Activated T-helper 17 cell treated with anti-CD3 and anti-CD28 coated beads, Interleukin-2, amount 50 U/mL, for 72 hours (primary cell): Measurements from ENCODE around the gene SIRPB1. TPM values are rescaled to one million over a fixed set of nuclear protein-coding genes. Genes with fewer than 3 reads are reported as not detected.
"Not testable (repeated sequence)": the region's sequence is repeated elsewhere in the genome, so short reads cannot be mapped to it uniquely, and the experiment has no call there.

ENCODE experiments used
- ATAC-seq: fragments of 150-1000 bp; cut with Tn5 transposase; replicated peaks from 2 replicates; pipeline ENCODE4 v1.10.0; 2021; ENCODE audit warnings: mild to moderate bottlenecking, moderate library complexity
- H3K27ac Mint-ChIP-seq: one replicate; pipeline ENCODE4 v1.8.0; 2022; ENCODE audit warnings: mixed read lengths
- H3K27me3 Mint-ChIP-seq: one replicate; pipeline ENCODE4 v1.8.0; 2022; ENCODE audit warnings: mixed read lengths
- H3K36me3 Mint-ChIP-seq: one replicate; pipeline ENCODE4 v1.8.0; 2022; ENCODE audit warnings: low read depth, mild to moderate bottlenecking, mixed read lengths
- H3K4me1 Mint-ChIP-seq: one replicate; pipeline ENCODE4 v1.8.0; 2022; ENCODE audit warnings: mixed read lengths
- H3K4me3 Mint-ChIP-seq: one replicate; pipeline ENCODE4 v1.8.0; 2022; ENCODE audit warnings: mild to moderate bottlenecking, mixed read lengths
- H3K9me3 Mint-ChIP-seq: one replicate; pipeline ENCODE4 v1.8.0; 2022; ENCODE audit warnings: mixed read lengths
- total RNA-seq, 2 donors: library from RNA; stranded (reverse); gene quantifications; one replicate each; pipeline ENCODE4 v1.2.3, GENCODE V29; 2022

SIRPB1 gene
- total RNA-seq, 2 donors from 2014 or later, result 0.24 to 1.1 TPM

GRCh38 chr20:1651268-1652058 is 31.7 kb upstream of the SIRPB1 start:
- Mint-ChIP-seq H3K4me3 (peak overlapping the region; percentile 24), H3K4me1 (peaks cover 52% of the 10 kb centered on the region), H3K27ac (no peak overlapping the region), H3K36me3 (peaks cover 61% of the 10 kb centered on the region), H3K27me3 (no peaks in the 10 kb centered on the region), H3K9me3 (no peaks in the 10 kb centered on the region)
- no peak for ATAC-seq

- H3K4me3 Mint-ChIP-seq, result no peak overlapping the region
- no peaks in the 10 kb centered on the region for H3K9me3 Mint-ChIP-seq
Measured at GRCh38 chr20:1648101-1648500, 28.3 kb upstream of the SIRPB1 start.

DNA sequence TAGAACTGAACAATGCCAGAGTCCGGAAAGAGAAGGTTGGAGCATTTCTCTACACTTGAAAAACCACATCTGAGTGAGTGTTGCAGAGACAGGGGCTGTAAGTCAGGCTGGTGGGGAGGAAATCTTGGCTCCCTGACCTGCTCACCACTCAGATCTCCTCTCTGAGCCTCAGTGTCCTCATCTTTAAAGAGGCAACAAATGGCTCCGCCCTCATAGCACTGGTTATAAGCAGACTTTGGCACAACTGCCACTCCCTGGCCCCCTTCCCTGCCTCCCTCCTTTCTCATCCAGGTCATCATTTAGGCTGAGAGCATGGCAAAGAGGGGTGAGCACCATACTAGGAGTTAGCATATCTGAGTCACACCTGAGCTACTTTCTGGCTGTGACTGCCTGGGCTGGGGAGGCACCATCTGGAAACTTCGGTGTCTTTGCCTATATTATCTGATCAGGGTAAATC is 27.2 kb upstream of the SIRPB1 start:
- ATAC-seq, result peak; percentile 80
- H3K9me3 Mint-ChIP-seq, result no peaks in the 10 kb centered on the region
- no peak overlapping the region for H3K27ac Mint-ChIP-seq
- H3K36me3 Mint-ChIP-seq, result peaks cover 29% of the 10 kb centered on the region
- peak overlapping the region; percentile 2 for H3K4me3 Mint-ChIP-seq
- no peaks in the 10 kb centered on the region for H3K27me3 Mint-ChIP-seq
- peaks cover 20% of the 10 kb centered on the region for H3K4me1 Mint-ChIP-seq

More at GRCh38 chr20:1648101-1648500, 28.3 kb upstream of the SIRPB1 start:
- H3K4me1 Mint-ChIP-seq, result peaks cover 26% of the 10 kb centered on the region
- peaks cover 34% of the 10 kb centered on the region for H3K36me3 Mint-ChIP-seq
- H3K27ac Mint-ChIP-seq, result no peak overlapping the region
- ATAC-seq, result peak; percentile 80
- H3K27me3 Mint-ChIP-seq, result no peaks in the 10 kb centered on the region

DNA sequence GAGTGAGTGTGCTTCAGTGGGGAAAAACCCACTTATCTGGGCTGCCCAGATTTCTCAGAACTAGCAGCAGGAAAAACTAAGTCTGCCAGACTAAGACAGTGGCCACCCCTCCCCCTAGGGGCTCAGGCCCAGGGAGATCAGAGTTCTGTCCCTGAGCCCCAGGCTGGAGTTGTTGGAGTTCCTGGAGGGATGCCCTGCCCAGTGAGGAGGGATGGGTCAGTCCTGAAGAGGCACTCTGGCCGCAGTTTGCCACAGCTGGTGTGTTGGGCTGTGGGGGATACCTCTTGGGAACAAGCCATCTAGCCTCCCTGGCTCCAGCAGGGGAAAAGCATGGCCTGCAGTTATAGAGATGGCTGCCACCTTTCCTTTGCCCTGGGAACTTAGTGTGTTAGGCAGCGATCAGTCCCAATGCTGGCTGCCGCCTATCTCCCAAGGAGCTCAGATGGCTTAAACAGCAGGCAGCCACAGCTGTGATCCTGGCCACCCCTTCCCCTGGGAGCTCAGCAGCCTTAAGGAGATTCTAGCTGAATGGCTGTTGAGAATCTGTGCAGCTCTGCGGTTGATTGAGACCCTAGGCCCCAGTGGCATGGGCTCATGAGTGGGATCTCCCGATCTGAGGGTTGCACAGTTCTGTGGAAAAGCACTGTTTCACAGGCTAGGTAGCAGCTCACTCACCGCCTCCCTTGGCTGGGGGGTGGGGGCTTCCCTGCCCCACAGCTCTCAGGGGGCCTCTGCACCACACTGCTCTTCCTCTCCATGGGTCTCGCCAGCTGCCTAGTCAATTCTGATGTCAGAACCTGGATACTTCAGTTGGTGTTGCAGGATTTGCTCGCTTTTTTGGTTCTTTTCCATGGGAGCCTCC is 24.5 kb upstream of the SIRPB1 start:
- Mint-ChIP-seq H3K27me3 (no peaks in the 10 kb centered on the region), H3K27ac (no peak overlapping the region), H3K4me1 (peaks cover 14% of the 10 kb centered on the region), H3K36me3 (peaks cover 28% of the 10 kb centered on the region), H3K4me3 (no peak overlapping the region), H3K9me3 (no peaks in the 10 kb centered on the region)
- no peak for ATAC-seq

DNA sequence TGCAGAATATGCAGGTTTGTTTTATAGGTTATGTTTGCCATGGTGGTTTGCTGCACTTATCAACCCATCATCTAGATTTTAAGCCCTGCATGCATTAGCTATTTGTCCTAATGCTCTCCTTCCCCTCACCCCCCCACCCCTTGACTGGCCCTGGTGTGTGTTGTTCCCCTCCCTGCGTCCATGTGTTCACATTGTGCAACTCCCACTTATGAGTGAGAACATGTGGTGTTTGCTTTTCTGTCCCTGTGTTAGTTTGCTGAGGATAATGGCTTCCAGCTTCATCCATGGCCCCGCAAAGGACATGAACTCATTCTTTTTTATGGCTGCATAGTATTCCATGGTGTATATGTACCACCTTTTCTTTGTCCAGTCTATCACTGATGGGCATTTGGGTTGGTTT is 18.8 kb upstream of the SIRPB1 start:
- not testable (repeated sequence) for H3K27me3 Mint-ChIP-seq, ATAC-seq, H3K27ac Mint-ChIP-seq, H3K9me3 Mint-ChIP-seq, H3K4me3 Mint-ChIP-seq
- Mint-ChIP-seq H3K36me3 (peaks cover 36% of the 10 kb centered on the region), H3K4me1 (peaks cover 11% of the 10 kb centered on the region)

- peaks cover 40% of the 10 kb centered on the region for H3K36me3 Mint-ChIP-seq
- no peaks in the 10 kb centered on the region for H3K27me3 Mint-ChIP-seq
- no peaks in the 10 kb centered on the region for H3K9me3 Mint-ChIP-seq
- H3K4me3 Mint-ChIP-seq, result no peak overlapping the region
- no peak for ATAC-seq
- no peak overlapping the region for H3K27ac Mint-ChIP-seq
- H3K4me1 Mint-ChIP-seq, result peaks cover 16% of the 10 kb centered on the region
Measured at GRCh38 chr20:1637755-1638154, 17.9 kb upstream of the SIRPB1 start.

DNA sequence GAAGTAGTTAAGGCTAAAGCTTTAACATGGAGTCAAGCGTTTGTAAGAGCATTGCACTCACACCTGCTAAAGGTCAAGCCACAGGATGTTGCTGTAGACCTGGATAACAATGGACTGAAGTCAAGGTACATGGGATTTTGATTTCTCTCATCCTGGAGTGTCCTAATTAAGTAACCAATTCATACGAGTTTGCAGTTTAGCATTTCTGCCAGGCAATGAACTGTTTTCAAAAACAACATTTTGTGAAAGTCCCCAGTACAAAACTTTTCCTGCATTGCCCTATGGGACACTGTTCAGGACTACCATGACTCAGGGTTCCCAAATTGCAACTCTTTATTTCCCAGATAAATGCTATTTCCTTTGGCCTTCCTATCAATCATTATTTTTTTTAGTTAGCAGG is 17.4 kb upstream of the SIRPB1 start:
- no peak overlapping the region for H3K4me3 Mint-ChIP-seq
- no peaks in the 10 kb centered on the region for H3K27me3 Mint-ChIP-seq
- H3K27ac Mint-ChIP-seq, result no peak overlapping the region
- peaks cover 21% of the 10 kb centered on the region for H3K4me1 Mint-ChIP-seq
- ATAC-seq, result no peak
- H3K36me3 Mint-ChIP-seq, result peaks cover 43% of the 10 kb centered on the region
- H3K9me3 Mint-ChIP-seq, result no peaks in the 10 kb centered on the region

GRCh38 chr20:1636621-1637020 is 16.8 kb upstream of the SIRPB1 start:
- H3K27ac Mint-ChIP-seq, result no peak overlapping the region
- H3K27me3 Mint-ChIP-seq, result no peaks in the 10 kb centered on the region
- peaks cover 27% of the 10 kb centered on the region for H3K4me1 Mint-ChIP-seq
- no peaks in the 10 kb centered on the region for H3K9me3 Mint-ChIP-seq
- no peak for ATAC-seq
- H3K4me3 Mint-ChIP-seq, result no peak overlapping the region
- peaks cover 49% of the 10 kb centered on the region for H3K36me3 Mint-ChIP-seq

DNA sequence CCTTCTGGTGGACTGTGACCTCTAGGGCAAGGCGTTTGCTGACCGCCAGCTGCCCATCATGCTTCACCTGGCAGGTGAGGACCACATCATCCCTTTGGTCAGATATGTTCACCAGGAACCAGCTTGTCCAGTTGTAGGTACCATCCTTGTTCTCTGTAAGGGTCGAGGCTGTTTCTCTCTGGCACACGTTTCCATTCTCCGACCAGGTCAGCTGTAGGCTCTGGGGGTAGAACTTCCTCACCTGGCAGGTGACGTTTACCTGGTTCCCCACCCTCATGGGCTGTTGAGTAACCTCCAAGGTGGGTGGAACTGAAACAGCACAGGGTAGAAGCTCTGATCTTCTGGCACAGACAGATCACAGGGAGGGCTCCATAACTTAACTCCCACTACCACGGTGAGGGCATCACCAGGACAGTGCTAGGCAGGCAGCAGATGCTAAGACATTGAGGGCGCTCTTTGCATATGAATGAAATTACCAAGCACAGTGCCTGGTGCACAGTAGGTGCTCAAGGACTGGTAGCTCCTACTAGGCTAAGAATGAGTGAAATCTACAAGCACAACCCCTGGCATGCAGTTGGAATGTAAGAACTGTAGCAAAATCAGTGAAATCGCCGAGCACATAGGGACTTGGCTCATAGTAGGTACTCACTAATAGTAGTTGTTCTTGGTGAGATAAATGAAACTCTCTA is 15.6 kb upstream of the SIRPB1 start:
- ATAC-seq, result no peak
- H3K4me1 Mint-ChIP-seq, result peaks cover 24% of the 10 kb centered on the region
- no peak overlapping the region for H3K4me3 Mint-ChIP-seq
- peaks cover 59% of the 10 kb centered on the region for H3K36me3 Mint-ChIP-seq
- H3K27me3 Mint-ChIP-seq, result no peaks in the 10 kb centered on the region
- H3K9me3 Mint-ChIP-seq, result no peaks in the 10 kb centered on the region
- H3K27ac Mint-ChIP-seq, result no peak overlapping the region

DNA sequence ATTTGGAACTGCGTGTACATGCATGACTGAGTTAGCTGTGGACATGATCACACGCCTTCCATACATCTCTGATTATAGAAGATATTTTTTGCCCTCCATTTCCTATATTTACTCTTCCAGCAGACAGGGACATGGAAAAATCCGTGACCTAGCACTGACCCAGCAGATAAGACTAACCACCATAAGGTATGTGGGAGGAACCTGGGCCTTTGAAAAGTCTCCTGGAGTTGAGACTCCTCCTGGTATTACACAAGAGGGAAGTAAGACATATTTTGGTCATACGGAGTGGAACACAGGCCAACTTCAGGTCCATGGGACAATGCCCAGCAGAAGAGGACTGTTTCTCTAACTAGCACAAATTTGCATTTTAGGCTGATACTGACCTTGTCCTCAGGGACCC is 13.7 kb upstream of the SIRPB1 start:
- peaks cover 28% of the 10 kb centered on the region for H3K4me1 Mint-ChIP-seq
- peaks cover 78% of the 10 kb centered on the region for H3K36me3 Mint-ChIP-seq
- H3K27ac Mint-ChIP-seq, result no peak overlapping the region
- no peaks in the 10 kb centered on the region for H3K27me3 Mint-ChIP-seq
- no peaks in the 10 kb centered on the region for H3K9me3 Mint-ChIP-seq
- no peak for ATAC-seq
- H3K4me3 Mint-ChIP-seq, result no peak overlapping the region

GRCh38 chr20:1632178-1632577 is 12.4 kb upstream of the SIRPB1 start:
- Mint-ChIP-seq H3K27me3 (no peaks in the 10 kb centered on the region), H3K4me1 (peaks cover 39% of the 10 kb centered on the region), H3K36me3 (peaks cover 90% of the 10 kb centered on the region), H3K4me3 (peak overlapping the region; percentile 66), H3K9me3 (no peaks in the 10 kb centered on the region), H3K27ac (peak overlapping the region; percentile 66)
- peak; percentile 99 for ATAC-seq

DNA sequence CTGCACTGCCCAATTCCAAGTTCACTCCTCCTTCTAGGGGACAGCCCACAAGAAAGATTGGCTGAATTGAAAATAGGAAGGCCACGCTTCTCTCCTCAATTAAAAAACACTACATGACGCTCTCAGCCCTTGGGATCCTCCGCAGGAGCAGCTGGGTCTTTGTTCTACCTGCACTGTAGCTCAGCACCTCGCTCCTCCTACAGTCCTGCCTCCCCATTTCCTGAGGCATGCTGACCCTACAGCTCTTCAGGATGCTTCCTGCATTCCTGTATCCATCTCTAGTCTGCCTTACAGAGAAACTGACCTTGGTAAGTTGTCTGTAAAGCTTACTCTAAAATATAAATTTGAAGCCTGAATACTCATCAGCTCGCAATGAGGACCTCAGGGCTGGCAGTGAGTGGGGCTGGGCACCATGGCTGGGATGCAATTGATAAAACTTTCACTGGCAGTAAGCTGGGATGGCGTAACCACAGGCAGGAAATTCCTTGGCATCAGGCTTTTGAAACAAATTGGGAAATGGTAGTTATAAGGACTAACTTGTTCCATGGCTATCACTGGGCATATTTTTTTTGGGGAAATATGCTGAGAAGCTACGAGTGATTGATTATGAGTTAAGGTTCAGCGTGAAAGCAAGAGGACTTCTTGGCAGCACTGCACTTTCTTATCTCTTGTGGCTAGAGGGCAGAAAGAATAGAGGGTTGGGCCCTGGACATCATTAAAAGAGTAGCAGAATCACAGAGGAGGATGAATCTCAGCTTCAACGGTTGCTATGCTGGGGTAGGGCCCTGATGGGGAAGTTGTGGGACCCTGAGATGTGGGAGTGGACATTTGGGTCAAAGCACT is 11.7 kb upstream of the SIRPB1 start:
- ATAC-seq, result peak; percentile 17
- peaks cover 39% of the 10 kb centered on the region for H3K4me1 Mint-ChIP-seq

GRCh38 chr20:1630186-1630585 is 10.4 kb upstream of the SIRPB1 start:
- Mint-ChIP-seq H3K9me3 (no peaks in the 10 kb centered on the region), H3K27ac (no peak overlapping the region), H3K4me3 (no peak overlapping the region), H3K36me3 (peaks cover 71% of the 10 kb centered on the region), H3K27me3 (no peaks in the 10 kb centered on the region), H3K4me1 (peaks cover 53% of the 10 kb centered on the region)
- ATAC-seq, result no peak

More for the DNA sequence above, 11.7 kb upstream of the SIRPB1 start:
- H3K9me3 Mint-ChIP-seq, result no peaks in the 10 kb centered on the region
- H3K4me3 Mint-ChIP-seq, result peak overlapping the region; percentile 66
- peak overlapping the region; percentile 66 for H3K27ac Mint-ChIP-seq
- H3K36me3 Mint-ChIP-seq, result peaks cover 85% of the 10 kb centered on the region
- H3K27me3 Mint-ChIP-seq, result no peaks in the 10 kb centered on the region

DNA sequence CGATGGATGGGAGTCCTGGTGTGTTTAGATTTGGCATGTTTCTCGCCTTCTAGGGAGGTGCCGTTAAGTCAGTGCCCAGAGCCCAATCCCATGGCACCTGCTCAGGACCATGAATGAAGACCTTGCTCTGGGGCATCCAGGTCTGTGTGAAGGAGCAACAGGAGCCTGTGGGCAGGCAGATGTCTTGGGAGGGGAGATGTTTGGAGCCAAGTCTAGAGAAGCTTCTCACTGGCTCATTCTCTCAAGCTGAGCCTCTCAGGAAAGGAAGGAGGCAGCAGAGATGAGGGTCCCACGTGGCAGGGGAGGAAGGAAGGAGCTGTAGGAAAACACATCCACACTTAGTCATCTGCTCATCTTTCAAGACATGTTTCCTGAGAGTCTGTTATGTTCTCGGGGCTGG is 9.5 kb upstream of the SIRPB1 start:
- H3K36me3 Mint-ChIP-seq, result peaks cover 62% of the 10 kb centered on the region
- no peaks in the 10 kb centered on the region for H3K27me3 Mint-ChIP-seq
- peak overlapping the region; percentile 29 for H3K27ac Mint-ChIP-seq
- H3K9me3 Mint-ChIP-seq, result no peaks in the 10 kb centered on the region
- no peak overlapping the region for H3K4me3 Mint-ChIP-seq
- H3K4me1 Mint-ChIP-seq, result peaks cover 61% of the 10 kb centered on the region
- ATAC-seq, result no peak
